ENCODE measurements around the gene SLC44A5.

DNA sequence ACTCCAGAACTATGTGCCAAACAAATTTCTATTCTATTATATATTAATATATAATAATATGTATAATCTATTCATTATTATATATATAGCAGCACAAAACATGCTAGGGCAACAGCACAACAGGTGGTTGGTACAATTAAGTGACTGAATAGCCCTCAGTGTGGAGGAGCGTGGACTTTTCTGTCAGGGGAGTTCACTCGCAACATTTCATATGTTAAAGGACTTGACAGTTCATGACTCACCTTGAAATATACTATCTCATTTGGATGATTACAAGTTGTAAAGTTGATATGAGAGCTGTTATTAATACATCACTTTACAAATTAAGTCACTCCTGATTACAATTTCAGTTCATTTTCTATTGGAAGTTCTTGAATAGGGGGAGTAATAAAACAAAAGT lies 298.3 kb downstream of the SLC44A5 start:
- no peak for TF ChIP-seq POLR2A (IDR thresholded peaks at IDR 0.05)
- TF ChIP-seq, protein P1, sequence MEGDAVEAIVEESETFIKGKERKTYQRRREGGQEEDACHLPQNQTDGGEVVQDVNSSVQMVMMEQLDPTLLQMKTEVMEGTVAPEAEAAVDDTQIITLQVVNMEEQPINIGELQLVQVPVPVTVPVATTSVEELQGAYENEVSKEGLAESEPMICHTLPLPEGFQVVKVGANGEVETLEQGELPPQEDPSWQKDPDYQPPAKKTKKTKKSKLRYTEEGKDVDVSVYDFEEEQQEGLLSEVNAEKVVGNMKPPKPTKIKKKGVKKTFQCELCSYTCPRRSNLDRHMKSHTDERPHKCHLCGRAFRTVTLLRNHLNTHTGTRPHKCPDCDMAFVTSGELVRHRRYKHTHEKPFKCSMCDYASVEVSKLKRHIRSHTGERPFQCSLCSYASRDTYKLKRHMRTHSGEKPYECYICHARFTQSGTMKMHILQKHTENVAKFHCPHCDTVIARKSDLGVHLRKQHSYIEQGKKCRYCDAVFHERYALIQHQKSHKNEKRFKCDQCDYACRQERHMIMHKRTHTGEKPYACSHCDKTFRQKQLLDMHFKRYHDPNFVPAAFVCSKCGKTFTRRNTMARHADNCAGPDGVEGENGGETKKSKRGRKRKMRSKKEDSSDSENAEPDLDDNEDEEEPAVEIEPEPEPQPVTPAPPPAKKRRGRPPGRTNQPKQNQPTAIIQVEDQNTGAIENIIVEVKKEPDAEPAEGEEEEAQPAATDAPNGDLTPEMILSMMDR (IDR thresholded peaks at IDR 0.05) = no peak
- no peak for TF ChIP-seq POLR2AphosphoS5 (IDR thresholded peaks at IDR 0.05)

Data from transverse colon (tissue), 4 donors.